ENCODE measurements around the gene BACH2.
"Not testable (repeated sequence)": the region's sequence is repeated elsewhere in the genome, so short reads cannot be mapped to it uniquely, and the experiment has no call there.

Gene BACH2

DNA sequence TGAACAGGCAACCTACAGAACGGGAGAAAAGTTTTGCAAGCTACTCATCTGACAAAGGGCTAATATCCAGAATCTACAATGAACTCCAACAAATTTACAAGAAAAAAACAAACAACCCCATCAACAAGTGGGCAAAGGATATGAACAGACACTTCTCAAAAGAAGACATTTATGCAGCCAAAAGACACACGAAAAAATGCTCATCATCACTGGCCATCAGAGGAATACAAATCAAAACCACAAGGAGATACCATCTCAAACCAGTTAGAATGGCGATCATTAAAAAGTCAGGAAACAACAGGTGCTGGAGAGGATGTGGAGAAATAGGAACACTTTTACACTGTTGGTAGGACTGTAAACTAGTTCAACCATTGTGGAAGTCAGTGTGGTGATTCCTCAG lies 237.5 kb downstream of the BACH2 start:
- H3K27me3 Mint-ChIP-seq, ATAC-seq, H3K27ac Mint-ChIP-seq, H3K4me3 Mint-ChIP-seq, H3K9me3 Mint-ChIP-seq: not testable (repeated sequence)
- H3K36me3 Mint-ChIP-seq = peaks cover 47% of the 10 kb centered on the region
- peaks cover 31% of the 10 kb centered on the region for H3K4me1 Mint-ChIP-seq

DNA sequence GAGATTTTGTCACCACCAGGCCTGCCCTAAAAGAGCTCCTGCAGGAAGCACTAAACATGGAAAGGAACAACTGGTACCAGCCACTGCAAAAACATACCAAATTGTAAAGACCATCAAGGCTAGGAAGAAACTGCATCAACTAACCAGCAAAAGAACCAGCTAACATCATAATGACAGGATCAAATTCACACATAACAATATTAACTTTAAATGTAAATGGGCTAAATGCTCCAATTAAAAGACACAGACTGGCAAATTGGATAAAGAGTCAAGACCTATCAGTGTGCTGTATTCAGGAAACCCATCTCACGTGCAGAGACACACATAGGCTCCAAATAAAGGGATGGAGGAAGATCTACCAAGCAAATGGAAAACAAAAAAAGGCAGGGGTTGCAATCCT lies 240.7 kb downstream of the BACH2 start:
- not testable (repeated sequence) for H3K27ac Mint-ChIP-seq, ATAC-seq, H3K27me3 Mint-ChIP-seq, H3K9me3 Mint-ChIP-seq, H3K4me3 Mint-ChIP-seq
- Mint-ChIP-seq H3K4me1 (peaks cover 43% of the 10 kb centered on the region), H3K36me3 (peaks cover 59% of the 10 kb centered on the region)

DNA sequence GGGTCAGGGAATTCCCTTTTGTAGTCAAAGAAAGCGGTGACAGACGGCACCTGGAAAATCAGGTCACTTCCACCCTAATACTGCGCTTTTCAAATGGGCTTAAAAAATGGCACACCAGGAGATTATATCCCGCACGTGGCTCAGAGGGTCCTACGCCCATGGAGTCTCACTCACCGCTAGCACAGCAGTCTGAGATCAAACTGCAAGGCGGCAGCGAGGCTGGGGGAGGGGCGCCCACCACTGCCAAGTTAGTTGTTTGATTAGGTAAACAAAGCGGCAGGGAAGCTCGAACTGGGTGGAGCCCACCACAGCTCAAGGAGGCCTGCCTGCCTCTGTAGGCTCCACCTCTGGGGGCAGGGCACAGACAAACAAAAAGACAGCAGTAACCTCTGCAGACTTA lies 242.4 kb downstream of the BACH2 start:
- Mint-ChIP-seq H3K36me3 (peaks cover 59% of the 10 kb centered on the region), H3K4me1 (peaks cover 53% of the 10 kb centered on the region)
- not testable (repeated sequence) for H3K27me3 Mint-ChIP-seq, ATAC-seq, H3K9me3 Mint-ChIP-seq, H3K4me3 Mint-ChIP-seq, H3K27ac Mint-ChIP-seq

DNA sequence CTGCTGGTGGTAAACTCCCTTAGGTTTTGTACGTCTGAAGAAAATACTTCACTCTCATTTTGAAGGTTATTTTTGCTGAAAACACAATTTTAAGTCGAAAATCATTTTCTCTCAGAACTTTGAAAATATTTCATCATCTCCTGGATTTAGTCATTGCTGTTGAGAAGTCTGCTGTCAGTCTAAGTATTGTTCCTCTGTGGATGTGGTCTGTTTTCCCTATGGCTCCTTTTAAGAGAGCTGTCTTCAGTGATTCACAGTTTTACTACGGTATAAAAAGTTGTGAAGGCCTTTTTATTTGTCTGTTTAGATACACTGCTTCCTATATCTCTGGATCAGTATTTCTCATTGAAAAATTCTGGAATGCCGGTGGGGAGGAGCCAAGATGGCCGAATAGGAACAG lies 243.0 kb downstream of the BACH2 start:
- Mint-ChIP-seq H3K9me3 (peaks cover 6% of the 10 kb centered on the region), H3K4me1 (peaks cover 58% of the 10 kb centered on the region), H3K36me3 (peaks cover 59% of the 10 kb centered on the region), H3K27me3 (no peaks in the 10 kb centered on the region), H3K4me3 (no peak overlapping the region), H3K27ac (peak overlapping the region; percentile 64)
- no peak for ATAC-seq

DNA sequence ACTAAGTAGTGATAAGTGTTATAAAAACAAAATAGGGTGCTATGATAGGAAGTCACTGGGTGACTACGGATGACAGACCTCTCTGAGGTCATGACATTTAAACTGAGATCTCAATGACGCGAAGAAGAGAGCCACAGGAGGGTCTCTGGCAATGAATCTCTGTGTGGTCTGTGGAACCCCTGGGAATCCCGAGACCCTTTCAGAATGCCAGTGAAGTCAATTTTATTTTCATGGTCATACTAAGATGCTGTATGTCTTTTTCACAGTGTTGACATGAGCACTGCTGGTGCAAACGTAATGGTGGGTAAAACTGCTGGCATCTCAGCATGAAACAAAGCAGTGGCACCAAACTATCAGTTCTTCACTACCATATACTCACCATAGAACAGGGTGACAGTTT lies 247.3 kb downstream of the BACH2 start:
- no peaks in the 10 kb centered on the region for H3K27me3 Mint-ChIP-seq
- peaks cover 44% of the 10 kb centered on the region for H3K4me1 Mint-ChIP-seq
- H3K27ac Mint-ChIP-seq = peak overlapping the region; percentile 91
- peak; percentile 89 for ATAC-seq
- H3K4me3 Mint-ChIP-seq = peak overlapping the region; percentile 53
- H3K36me3 Mint-ChIP-seq = peaks cover 32% of the 10 kb centered on the region
- no peaks in the 10 kb centered on the region for H3K9me3 Mint-ChIP-seq

DNA sequence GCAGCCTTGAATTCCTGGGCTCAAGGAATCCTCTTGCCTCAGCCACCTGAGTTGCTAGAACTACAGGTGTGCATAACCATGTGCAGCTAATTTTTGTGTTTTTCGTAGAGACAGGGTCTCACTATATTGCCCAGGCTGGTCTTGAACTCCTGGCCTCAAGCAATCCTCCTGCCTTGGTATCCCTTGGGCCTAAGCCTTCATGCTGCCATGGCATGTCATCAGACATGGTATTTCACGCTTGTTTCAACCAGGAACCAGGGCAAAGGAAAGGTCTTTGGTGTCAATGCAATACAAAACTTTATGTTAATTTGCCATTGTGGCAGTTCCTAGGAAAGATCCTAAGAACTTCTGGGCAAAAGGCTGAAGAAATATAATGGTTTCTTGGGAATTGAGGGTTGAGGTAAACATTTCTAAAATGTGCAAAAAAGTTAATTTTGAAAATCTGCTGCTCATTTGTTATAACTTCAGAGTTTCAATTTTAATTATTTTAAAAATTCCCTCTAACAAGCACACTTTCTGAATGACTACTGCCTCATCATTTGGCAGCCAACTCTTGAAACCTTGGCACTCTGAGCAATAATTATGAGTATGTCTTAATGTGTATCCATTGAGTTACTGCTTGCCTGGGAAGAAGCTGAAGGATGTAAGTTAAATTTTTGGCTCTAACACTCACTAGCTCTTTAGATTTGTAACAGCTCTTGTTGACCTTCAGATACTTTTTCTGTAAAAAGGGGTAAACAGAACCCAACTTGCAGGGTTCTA lies 248.3 kb downstream of the BACH2 start:
- Mint-ChIP-seq H3K4me1 (peaks cover 39% of the 10 kb centered on the region), H3K36me3 (peaks cover 23% of the 10 kb centered on the region), H3K27ac (peak overlapping the region; percentile 91), H3K27me3 (no peaks in the 10 kb centered on the region), H3K4me3 (peak overlapping the region; percentile 53), H3K9me3 (no peaks in the 10 kb centered on the region)
- ATAC-seq = peak; percentile 77

DNA sequence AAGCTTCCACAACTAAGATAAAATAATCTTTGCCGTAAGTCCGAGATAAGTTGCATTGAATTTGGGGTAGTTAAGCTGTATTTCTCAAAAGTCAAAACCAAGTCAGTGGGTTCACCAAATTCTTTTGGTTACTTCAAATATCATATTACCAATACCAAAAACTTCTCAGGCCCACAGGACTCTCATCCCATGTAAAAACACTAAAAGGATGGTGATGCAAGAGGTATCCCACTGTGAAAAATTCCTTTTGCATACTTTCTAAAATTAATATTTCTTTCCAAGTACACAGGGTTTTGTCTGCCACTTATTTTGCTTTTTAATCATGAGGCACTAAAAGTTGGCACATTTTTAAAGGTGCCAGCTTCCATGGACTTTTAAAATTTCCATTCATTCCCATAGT lies 251.1 kb downstream of the BACH2 start:
- Mint-ChIP-seq H3K27ac (peak overlapping the region; percentile 91), H3K36me3 (peaks cover 11% of the 10 kb centered on the region)
- no peak for ATAC-seq

DNA sequence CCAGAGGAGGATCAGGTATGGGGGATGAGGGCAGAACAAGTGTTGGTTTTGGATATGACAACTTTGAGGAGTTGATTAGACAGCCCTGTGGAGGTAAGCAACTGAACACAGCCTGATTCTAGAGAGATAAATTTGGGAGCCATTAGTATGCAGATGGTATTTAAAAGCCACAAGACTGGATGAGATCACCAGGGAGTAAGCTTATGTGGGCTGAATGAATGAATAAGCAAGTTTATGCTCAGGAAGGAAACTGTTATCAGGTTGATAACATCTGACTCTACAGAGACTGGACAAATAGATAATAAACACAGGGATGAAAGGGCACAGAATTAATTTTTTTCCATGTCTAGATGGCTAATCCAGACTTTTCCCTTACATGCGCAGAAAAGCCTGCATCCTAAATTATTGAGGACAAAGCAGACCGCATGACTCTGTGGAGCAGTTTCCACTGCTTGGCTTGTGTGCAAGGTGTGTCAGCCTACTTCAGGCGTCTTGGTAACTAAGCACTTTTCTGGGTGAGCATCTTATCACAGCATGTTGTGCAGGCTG lies 251.7 kb downstream of the BACH2 start:
- Mint-ChIP-seq H3K4me3 (no peak overlapping the region), H3K27ac (no peak overlapping the region), H3K9me3 (no peaks in the 10 kb centered on the region), H3K27me3 (no peaks in the 10 kb centered on the region), H3K36me3 (peaks cover 13% of the 10 kb centered on the region), H3K4me1 (peaks cover 25% of the 10 kb centered on the region)
- ATAC-seq = no peak

More for the DNA sequence above, 251.1 kb downstream of the BACH2 start:
- H3K27me3 Mint-ChIP-seq = no peaks in the 10 kb centered on the region
- peaks cover 28% of the 10 kb centered on the region for H3K4me1 Mint-ChIP-seq
- H3K9me3 Mint-ChIP-seq = no peaks in the 10 kb centered on the region
- no peak overlapping the region for H3K4me3 Mint-ChIP-seq

DNA sequence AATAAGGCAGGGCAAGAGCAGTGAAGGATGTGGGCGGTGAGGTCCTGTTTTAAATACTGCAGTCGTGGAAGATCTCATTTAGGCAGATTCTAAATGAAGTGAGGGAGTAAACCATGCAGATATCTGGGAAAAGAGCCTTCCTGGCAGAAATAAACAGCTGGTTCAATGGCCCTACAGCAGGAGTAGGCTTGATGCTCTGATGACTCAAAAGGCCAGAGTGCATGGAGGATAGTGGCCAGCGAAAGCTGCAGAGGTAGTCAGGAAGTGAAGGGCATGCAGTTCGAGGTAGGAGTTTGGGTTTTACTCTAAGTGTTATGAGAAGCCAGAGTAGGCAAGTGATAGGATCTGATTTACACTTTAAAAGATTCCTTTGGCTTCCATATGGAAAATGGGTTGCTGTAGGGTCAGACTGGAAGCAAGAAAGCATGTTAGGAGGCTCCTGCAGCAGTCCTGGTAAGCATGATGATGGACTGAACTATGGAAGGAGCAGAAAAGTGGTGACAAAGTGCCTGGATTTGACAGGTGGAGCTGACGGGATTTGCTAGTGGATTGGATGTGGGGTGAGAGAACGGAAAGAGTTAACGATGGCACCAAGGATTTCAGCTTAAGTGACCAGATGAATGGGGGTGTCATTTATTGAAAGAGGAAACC lies 252.3 kb downstream of the BACH2 start:
- Mint-ChIP-seq H3K9me3 (no peaks in the 10 kb centered on the region), H3K4me1 (peaks cover 19% of the 10 kb centered on the region), H3K27me3 (no peaks in the 10 kb centered on the region), H3K36me3 (peaks cover 18% of the 10 kb centered on the region), H3K27ac (no peak overlapping the region), H3K4me3 (no peak overlapping the region)
- ATAC-seq = no peak

DNA sequence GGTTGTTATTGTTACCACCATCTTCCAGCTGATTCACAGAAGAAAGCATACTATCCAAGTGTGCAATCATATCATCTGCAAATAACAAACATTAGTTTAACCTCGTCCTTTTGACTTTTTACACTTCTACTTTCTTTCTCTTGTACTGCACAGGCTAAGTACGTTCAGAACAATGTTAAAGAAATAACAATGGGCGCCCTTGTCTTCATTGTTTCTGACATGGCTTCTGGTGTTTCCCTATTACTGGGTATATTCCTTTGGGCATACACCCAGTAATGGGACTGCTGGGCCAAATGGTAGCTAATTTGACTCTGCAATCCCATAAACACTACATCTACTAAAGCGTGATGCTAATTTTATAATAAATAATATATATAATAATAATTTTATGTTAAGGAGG lies 255.7 kb downstream of the BACH2 start:
- H3K36me3 Mint-ChIP-seq = peaks cover 36% of the 10 kb centered on the region
- peaks cover 22% of the 10 kb centered on the region for H3K4me1 Mint-ChIP-seq
- H3K27ac Mint-ChIP-seq = no peak overlapping the region
- no peak overlapping the region for H3K4me3 Mint-ChIP-seq
- H3K27me3 Mint-ChIP-seq = no peaks in the 10 kb centered on the region
- ATAC-seq = no peak
- H3K9me3 Mint-ChIP-seq = no peaks in the 10 kb centered on the region

DNA sequence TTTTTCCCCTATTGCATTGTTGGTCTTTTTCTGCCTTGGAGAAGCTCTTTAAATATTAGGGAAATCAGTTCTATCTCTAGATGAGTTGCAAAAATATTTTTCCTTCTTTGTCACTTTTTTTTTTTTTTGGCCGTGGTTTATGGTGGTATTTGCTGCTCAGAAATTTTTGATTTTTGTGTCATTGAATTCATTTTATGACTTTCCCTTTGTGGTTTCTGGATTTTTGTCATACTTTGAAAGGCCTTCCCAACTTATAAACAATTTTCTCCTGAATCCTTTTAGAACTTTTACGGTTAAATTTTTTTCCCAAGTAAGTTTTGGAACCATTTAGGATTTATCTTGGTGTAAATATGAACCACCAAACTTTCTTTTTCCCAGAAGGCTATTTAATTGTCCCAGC lies 256.7 kb downstream of the BACH2 start:
- peaks cover 41% of the 10 kb centered on the region for H3K36me3 Mint-ChIP-seq
- no peaks in the 10 kb centered on the region for H3K27me3 Mint-ChIP-seq
- H3K9me3 Mint-ChIP-seq = no peaks in the 10 kb centered on the region
- ATAC-seq = no peak
- H3K4me3 Mint-ChIP-seq = no peak overlapping the region
- peaks cover 28% of the 10 kb centered on the region for H3K4me1 Mint-ChIP-seq
- no peak overlapping the region for H3K27ac Mint-ChIP-seq

DNA sequence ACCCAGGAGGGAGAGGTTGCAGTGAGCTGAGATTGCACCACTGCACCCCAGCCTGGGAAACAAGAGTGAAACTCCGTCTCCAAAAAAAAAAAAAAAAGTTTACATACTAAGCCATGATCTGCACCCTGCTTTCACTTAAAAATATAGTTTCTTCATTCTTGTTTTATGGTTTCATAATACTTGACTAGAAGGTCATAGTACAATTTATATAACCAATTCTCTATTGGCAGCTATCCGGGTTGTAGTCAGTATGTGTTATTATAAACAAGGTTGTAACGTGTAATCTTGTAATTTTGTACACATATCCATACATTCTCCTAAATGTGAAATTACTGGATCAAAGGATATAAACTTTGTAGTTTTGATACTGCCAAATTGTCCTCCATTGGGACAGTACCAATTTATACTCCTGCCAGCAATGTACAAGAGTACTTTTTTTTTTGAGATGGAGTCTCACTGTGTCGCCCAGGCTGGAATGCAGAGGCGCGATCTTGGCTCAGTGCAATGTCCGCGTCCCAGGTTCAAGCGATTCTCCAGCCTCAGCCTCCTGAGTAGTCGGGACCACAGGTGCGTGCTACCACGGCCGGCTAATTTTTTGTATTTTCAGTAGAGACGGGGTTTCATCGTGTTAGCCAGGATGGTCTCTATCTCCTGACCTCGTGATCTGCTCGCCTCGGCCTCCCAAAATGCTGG lies 257.5 kb downstream of the BACH2 start:
- H3K4me1 Mint-ChIP-seq = peaks cover 33% of the 10 kb centered on the region
- peaks cover 45% of the 10 kb centered on the region for H3K36me3 Mint-ChIP-seq
- no peak for ATAC-seq
- no peaks in the 10 kb centered on the region for H3K9me3 Mint-ChIP-seq
- no peaks in the 10 kb centered on the region for H3K27me3 Mint-ChIP-seq
- no peak overlapping the region for H3K27ac Mint-ChIP-seq
- no peak overlapping the region for H3K4me3 Mint-ChIP-seq

DNA sequence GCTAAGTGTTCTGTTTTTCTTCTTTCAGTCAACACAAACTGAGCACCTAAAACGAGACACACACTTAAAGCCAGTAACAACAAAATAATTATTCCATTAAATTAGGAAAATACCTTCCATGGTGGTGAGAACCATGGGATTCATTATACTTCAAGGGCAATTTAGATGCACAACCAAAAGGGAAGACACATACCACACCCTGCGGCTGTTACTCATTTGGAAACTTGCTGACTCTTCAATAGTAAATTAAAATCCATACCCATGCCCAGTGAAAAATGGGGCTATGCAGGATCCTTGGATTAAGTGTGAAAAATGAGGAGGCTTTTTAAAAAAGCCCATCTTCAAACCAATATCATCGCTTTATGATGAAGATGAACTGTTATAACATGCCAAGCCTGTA lies 259.7 kb downstream of the BACH2 start:
- H3K4me3 Mint-ChIP-seq = no peak overlapping the region
- no peak for ATAC-seq
- peaks cover 33% of the 10 kb centered on the region for H3K4me1 Mint-ChIP-seq
- peak overlapping the region; percentile 21 for H3K27ac Mint-ChIP-seq
- H3K36me3 Mint-ChIP-seq = peaks cover 51% of the 10 kb centered on the region
- H3K9me3 Mint-ChIP-seq = peaks cover 3% of the 10 kb centered on the region
- no peaks in the 10 kb centered on the region for H3K27me3 Mint-ChIP-seq

DNA sequence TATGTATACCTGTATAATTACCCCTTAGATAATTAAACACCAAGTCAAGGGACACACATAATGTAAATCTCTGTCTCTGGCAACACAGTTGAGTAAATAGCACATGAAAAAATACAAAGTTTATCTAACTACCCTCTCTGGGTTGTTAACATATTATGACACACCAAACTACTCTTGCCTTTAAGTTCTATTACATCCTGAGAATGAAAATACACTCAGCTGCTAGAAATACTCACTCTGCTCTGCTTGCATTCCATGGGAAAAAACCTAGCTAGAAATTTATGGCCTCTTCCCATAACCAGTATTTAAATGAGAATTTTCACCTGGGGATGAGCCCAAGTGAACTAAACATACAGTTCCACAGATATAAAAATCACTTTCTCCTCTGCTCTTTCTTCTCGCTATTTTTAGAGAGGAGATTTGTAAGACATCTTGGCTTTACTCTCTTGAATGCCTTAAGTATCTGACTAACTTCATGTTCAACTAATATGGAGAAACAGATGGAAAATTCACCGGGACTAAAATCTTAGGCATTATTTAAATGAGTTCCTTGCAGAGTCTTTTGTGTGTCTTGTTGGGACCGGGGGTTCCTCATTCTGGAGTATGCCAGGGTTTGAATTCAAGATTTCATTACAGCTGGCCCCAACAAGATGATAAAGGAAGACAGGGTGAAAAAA lies 261.5 kb downstream of the BACH2 start:
- no peak overlapping the region for H3K4me3 Mint-ChIP-seq
- H3K4me1 Mint-ChIP-seq = peaks cover 36% of the 10 kb centered on the region
- peak overlapping the region; percentile 58 for H3K27ac Mint-ChIP-seq
- no peak for ATAC-seq
- H3K27me3 Mint-ChIP-seq = no peaks in the 10 kb centered on the region
- peaks cover 3% of the 10 kb centered on the region for H3K9me3 Mint-ChIP-seq
- peaks cover 54% of the 10 kb centered on the region for H3K36me3 Mint-ChIP-seq

DNA sequence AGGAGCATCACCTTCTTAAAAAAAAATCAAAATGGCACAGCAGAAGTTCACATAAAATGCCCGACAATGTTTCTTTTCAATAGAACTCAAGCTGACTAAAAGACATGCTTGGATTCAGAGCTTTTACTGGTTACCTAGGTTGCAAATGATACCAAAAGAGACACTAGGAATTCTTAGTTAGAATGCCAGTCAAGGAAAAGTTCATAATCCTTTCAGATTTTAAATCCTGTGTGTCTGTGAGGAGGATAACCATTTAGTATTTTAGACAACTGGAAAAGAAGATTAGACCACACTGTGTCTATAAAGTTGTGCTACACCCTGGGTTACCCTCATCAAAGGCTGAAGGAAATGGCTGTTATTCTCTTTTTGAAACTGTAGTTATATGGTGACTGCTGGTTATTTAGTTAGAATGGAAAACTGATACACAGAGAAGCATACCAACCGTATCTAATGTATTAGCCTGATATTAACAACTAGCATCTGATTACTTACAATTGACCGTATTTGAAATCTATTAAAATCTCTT lies 262.8 kb downstream of the BACH2 start:
- Mint-ChIP-seq H3K27ac (no peak overlapping the region), H3K36me3 (peaks cover 54% of the 10 kb centered on the region), H3K4me1 (peaks cover 49% of the 10 kb centered on the region), H3K27me3 (no peaks in the 10 kb centered on the region), H3K4me3 (no peak overlapping the region), H3K9me3 (peaks cover 3% of the 10 kb centered on the region)
- no peak for ATAC-seq

Measured in stimulated activated memory B cell treated with anti-CD40 and anti-IgM and Interleukin-4, amounts not matched to agents 10 μg/mL and 1 μg/mL and 100 μg/mL, for 72 hours (primary cell).